Neural progenitor cell (in vitro differentiated cells): ENCODE results near the gene TRAPPC10.

Experiments
- CTCF ChIP-seq: fragments of 200-600 bp; sonication (generic); IDR thresholded peaks from 2 replicates; pipeline ENCODE4 v1.5.1; 2017; ENCODE audit warnings: antibody characterized with exemption, mild to moderate bottlenecking
- EZH2 ChIP-seq: fragments of 200-600 bp; sonication (generic); IDR thresholded peaks from 2 replicates; pipeline ENCODE4 v1.6.1; 2017; ENCODE audit warnings: antibody characterized with exemption, mild to moderate bottlenecking, moderate library complexity

GRCh38 chr21:43997766-43998742 is 14.1 kb upstream of the TRAPPC10 start:
- TF ChIP-seq CTCF = no peak
- TF ChIP-seq EZH2 = no peak
